Measurements from ENCODE around the gene NFX1.
A peak's percentile ranks its signal among the peaks of the same experiment; 100 is the strongest.
"Not testable (repeated sequence)": the region's sequence is repeated elsewhere in the genome, so short reads cannot be mapped to it uniquely, and the experiment has no call there.

The NFX1 gene

GRCh38 chr9:33391111-33391771 is 100.9 kb downstream of the NFX1 start:
- DNase-seq (ENCODE audit: low read depth) = peak; percentile 98

- DNase-seq (ENCODE audit: low read depth) = not testable (repeated sequence)
Observed at GRCh38 chr9:33392591-33393021, 102.3 kb downstream of the NFX1 start.

- DNase-seq (ENCODE audit: low read depth) = peak; percentile 23
Observed at GRCh38 chr9:33393581-33393980, 103.3 kb downstream of the NFX1 start.

GRCh38 chr9:33393986-33394385 is 103.7 kb downstream of the NFX1 start:
- DNase-seq (ENCODE audit: low read depth) = peak; percentile 48

- not testable (repeated sequence) for DNase-seq (ENCODE audit: low read depth)
Observed at GRCh38 chr9:33395159-33395879, 105.0 kb downstream of the NFX1 start.

GRCh38 chr9:33397801-33398200 is 107.5 kb downstream of the NFX1 start:
- DNase-seq (ENCODE audit: low read depth) = not testable (repeated sequence)

- DNase-seq (ENCODE audit: low read depth) = not testable (repeated sequence)
Observed at GRCh38 chr9:33399047-33399446, 108.7 kb downstream of the NFX1 start.

GRCh38 chr9:33401809-33402208 is 111.5 kb downstream of the NFX1 start:
- DNase-seq (ENCODE audit: low read depth) = not testable (repeated sequence)

- DNase-seq (ENCODE audit: low read depth) = not testable (repeated sequence)
Observed at GRCh38 chr9:33402371-33402770, 112.1 kb downstream of the NFX1 start, which contains the start of gene AQP7. Gene AQP7, minus strand, starts transcription at chr9:33402568. Its CDS starts 1,306 bp downstream, at chr9:33401262.

GRCh38 chr9:33403941-33404787 is 113.8 kb downstream of the NFX1 start:
- no peak for DNase-seq (ENCODE audit: low read depth)

- DNase-seq (ENCODE audit: low read depth) = peak; percentile 37
Observed at GRCh38 chr9:33404788-33405362, 114.6 kb downstream of the NFX1 start.

- no peak for DNase-seq (ENCODE audit: low read depth)
Observed at GRCh38 chr9:33407061-33407460, 116.7 kb downstream of the NFX1 start.

GRCh38 chr9:33408087-33408486 is 117.8 kb downstream of the NFX1 start:
- DNase-seq (ENCODE audit: low read depth) = no peak

GRCh38 chr9:33414268-33414667 is 124.0 kb downstream of the NFX1 start:
- DNase-seq (ENCODE audit: low read depth) = no peak

- no peak for DNase-seq (ENCODE audit: low read depth)
Observed at GRCh38 chr9:33414889-33415500, 124.7 kb downstream of the NFX1 start.

GRCh38 chr9:33415501-33416038 is 125.3 kb downstream of the NFX1 start:
- peak; percentile 31 for DNase-seq (ENCODE audit: low read depth)

- no peak for DNase-seq (ENCODE audit: low read depth)
Observed at GRCh38 chr9:33416996-33417395, 126.7 kb downstream of the NFX1 start.

GRCh38 chr9:33418090-33418489 is 127.8 kb downstream of the NFX1 start:
- no peak for DNase-seq (ENCODE audit: low read depth)

- DNase-seq (ENCODE audit: low read depth) = no peak
Observed at GRCh38 chr9:33419708-33420303, 129.5 kb downstream of the NFX1 start.
